GM19239 (cell line): ENCODE data around the gene PZP.
"Not testable (repeated sequence)": the region's sequence is repeated elsewhere in the genome, so short reads cannot be mapped to it uniquely, and the experiment has no call there.

Source experiments
- DNase-seq: peaks from one replicate; pipeline ENCODE4 v3.0.0; 2011; ENCODE audit warnings: low spot score; ENCODE audit not compliant: insufficient read length
- FAIRE-seq: peaks from 2 replicates; lab custom pipeline; 2011; peaks lifted over from hg19 to GRCh38; lab: Jason Lieb, UNC

The PZP gene

GRCh38 chr12:9208229-9208628 lies at the start of gene PZP:
PZP (minus strand) TSS chr12:9208395; CDS start chr12:9208341, 54 bp downstream.
- no peak for FAIRE-seq
- no peak for DNase-seq

- no peak for DNase-seq
- FAIRE-seq: no peak
Measured at GRCh38 chr12:9256758-9257405, 48.7 kb upstream of the PZP start.

GRCh38 chr12:9256341-9256740 lies 48.1 kb upstream of the PZP start:
- FAIRE-seq: no peak

GRCh38 chr12:9255837-9256236 lies 47.6 kb upstream of the PZP start:
- no peak for DNase-seq
- FAIRE-seq: no peak

More at GRCh38 chr12:9256341-9256740, 48.1 kb upstream of the PZP start:
- DNase-seq: no peak

- FAIRE-seq: no peak
Measured at GRCh38 chr12:9253464-9253863, 45.3 kb upstream of the PZP start.

GRCh38 chr12:9252791-9253190 lies 44.6 kb upstream of the PZP start:
- not testable (repeated sequence) for DNase-seq, FAIRE-seq

More at GRCh38 chr12:9253464-9253863, 45.3 kb upstream of the PZP start:
- no peak for DNase-seq

GRCh38 chr12:9252256-9252655 lies 44.1 kb upstream of the PZP start:
- no peak for DNase-seq
- FAIRE-seq: no peak

GRCh38 chr12:9248435-9248834 lies 40.2 kb upstream of the PZP start:
- DNase-seq (no peak), FAIRE-seq (no peak)

- DNase-seq: peak; percentile 9
- FAIRE-seq: no peak
Measured at GRCh38 chr12:9244894-9245293, 36.7 kb upstream of the PZP start.

- FAIRE-seq (peak; percentile 63), DNase-seq (no peak)
Measured at GRCh38 chr12:9243999-9244649, 35.9 kb upstream of the PZP start.

GRCh38 chr12:9241301-9241700 lies 33.1 kb upstream of the PZP start:
- FAIRE-seq: no peak

GRCh38 chr12:9240776-9241175 lies 32.6 kb upstream of the PZP start:
- DNase-seq (no peak), FAIRE-seq (peak; percentile 21)

More at GRCh38 chr12:9241301-9241700, 33.1 kb upstream of the PZP start:
- DNase-seq: no peak

GRCh38 chr12:9240004-9240635 lies 31.9 kb upstream of the PZP start:
- not testable (repeated sequence) for DNase-seq

GRCh38 chr12:9237286-9237685 lies 29.1 kb upstream of the PZP start:
- no peak for FAIRE-seq
- no peak for DNase-seq

More at GRCh38 chr12:9240004-9240635, 31.9 kb upstream of the PZP start:
- peak; percentile 81 for FAIRE-seq

- no peak for FAIRE-seq
- no peak for DNase-seq
Measured at GRCh38 chr12:9235519-9235918, 27.3 kb upstream of the PZP start.

- FAIRE-seq: no peak
- DNase-seq: no peak
Measured at GRCh38 chr12:9227950-9228349, 19.8 kb upstream of the PZP start.

- no peak for FAIRE-seq
Measured at GRCh38 chr12:9223830-9224229, 15.6 kb upstream of the PZP start.

GRCh38 chr12:9221483-9221882 lies 13.3 kb upstream of the PZP start:
- no peak for DNase-seq
- no peak for FAIRE-seq

More at GRCh38 chr12:9223830-9224229, 15.6 kb upstream of the PZP start:
- no peak for DNase-seq

- DNase-seq, FAIRE-seq: not testable (repeated sequence)
Measured at GRCh38 chr12:9221011-9221410, 12.8 kb upstream of the PZP start.

GRCh38 chr12:9214534-9214933 lies 6.3 kb upstream of the PZP start:
- FAIRE-seq (no peak), DNase-seq (no peak)

GRCh38 chr12:9211687-9212086 lies 3.5 kb upstream of the PZP start:
- DNase-seq (no peak), FAIRE-seq (no peak)
